Measurements from ENCODE around the gene SLC35B1.
"Not testable (repeated sequence)": the region's sequence is repeated elsewhere in the genome, so short reads cannot be mapped to it uniquely, and the experiment has no call there.

SLC35B1 gene

DNA sequence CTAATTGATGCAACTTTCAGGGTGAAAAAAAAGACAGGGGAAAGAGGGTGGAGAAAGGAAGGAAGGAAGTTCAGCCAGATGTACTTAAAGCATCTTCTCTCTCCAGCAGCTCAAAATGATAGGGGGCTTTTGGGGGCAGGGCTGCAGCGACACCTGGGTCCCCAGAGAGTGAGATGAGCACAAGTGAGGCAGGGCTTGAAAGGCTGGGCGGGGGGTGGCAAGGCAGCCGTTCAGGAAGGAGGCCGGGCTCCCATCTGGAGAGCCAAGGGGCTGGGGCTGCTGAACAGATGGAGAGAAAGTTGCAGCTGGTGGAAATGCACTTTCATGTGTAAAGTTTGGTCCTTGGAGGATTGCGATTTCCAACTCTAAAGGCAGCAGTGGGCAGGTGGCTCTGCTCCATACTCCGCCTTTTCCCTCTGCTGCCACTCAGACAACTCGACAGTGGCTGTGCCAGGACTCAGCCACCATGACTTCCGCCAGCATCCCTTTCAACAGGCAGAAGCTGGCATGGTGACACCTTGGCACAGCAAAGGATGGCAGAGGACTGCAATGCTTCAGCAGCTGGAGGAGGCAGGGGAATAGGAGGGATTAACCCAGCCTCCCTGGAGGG, 7.7 kb downstream of the SLC35B1 start:
- no peak for DNase-seq

- DNase-seq, result no peak
Measured at GRCh38 chr17:49698005-49698404, 9.8 kb downstream of the SLC35B1 start.

GRCh38 chr17:49696233-49696761, 11.5 kb downstream of the SLC35B1 start:
- no peak for DNase-seq

DNA sequence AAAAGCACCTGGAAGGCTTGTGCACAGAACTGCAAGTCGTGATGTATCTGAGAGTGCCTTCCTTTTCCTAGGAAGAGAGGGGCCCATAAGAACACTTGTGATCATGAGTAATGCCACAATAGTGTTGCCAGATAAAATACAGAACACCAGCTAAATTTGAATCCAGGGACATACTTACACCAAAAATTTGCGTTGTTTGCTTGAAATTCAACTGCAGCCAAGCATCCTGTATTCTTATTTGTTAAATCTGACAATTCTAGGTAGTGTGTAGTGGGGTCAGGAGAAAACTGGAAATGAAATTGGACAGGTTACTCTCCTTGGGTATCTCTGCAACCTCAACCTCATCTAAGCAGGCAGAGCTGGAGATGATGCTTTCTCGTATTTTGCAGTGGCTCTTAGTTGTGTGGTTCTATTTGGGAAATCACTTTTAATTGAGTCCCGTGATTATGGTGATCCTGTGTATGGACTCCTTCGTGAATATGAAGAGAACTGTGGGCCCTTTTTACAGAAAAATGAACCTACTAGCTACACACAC, 12.0 kb downstream of the SLC35B1 start:
- DNase-seq, result no peak

- DNase-seq, result peak; percentile 51
Measured at GRCh38 chr17:49694847-49695697, 12.7 kb downstream of the SLC35B1 start.

- DNase-seq, result no peak
Measured at GRCh38 chr17:49692751-49693150, 15.0 kb downstream of the SLC35B1 start.

DNA sequence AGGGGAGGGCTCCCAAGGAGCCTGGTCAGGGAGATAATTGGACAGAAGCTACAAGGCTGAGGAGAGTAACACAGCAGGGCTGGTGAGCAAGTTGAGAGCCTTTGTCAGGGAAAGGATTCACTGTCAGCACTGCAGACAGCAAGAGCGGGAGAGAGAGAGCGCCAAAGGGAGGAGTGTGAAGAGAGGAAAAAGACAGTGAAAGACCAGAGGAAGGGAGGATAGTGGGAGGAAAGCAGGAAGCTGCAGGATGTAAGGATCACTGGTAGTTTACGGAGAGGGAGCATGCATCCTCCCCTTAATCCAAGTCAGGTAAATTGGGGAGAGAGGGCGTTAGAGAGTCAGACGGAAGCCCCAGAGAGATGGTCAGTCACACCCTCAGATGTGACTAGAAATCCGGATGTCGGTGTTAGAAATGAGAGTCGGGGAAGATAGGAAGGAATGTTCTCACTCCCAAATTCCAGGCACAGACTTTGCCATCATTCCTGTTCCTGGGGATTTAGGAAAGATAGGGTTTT, 16.0 kb downstream of the SLC35B1 start:
- no peak for DNase-seq

DNA sequence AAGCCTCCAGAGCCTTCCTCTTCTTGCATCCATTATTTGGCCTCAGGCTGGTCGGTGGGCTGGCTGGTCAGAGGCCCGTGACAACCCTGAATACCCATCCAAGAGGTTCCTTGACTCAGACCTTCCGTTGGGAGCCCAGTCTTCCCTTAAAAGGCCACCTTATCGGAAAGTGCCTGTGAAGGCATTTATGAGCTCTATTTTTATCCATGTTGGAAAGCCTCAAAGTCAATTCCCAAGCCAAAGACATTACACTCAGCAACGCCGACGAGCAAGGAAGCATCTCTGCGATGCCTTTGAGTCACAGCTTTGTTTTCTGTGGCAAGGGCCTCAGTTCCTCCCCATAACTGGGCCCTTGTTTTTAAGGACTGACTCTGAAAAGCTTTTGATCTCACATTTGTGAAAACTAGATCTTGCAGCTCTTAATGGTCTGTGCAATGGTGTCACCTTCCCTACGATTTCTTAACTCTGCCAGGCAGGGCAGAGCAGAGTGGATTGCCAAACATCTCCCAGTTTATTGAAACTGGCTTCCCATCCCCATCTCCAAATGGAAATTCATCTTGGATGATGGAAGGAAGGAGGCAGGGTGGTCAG, 16.6 kb downstream of the SLC35B1 start:
- no peak for DNase-seq

GRCh38 chr17:49690256-49690655, 17.5 kb downstream of the SLC35B1 start:
- DNase-seq, result no peak

DNA sequence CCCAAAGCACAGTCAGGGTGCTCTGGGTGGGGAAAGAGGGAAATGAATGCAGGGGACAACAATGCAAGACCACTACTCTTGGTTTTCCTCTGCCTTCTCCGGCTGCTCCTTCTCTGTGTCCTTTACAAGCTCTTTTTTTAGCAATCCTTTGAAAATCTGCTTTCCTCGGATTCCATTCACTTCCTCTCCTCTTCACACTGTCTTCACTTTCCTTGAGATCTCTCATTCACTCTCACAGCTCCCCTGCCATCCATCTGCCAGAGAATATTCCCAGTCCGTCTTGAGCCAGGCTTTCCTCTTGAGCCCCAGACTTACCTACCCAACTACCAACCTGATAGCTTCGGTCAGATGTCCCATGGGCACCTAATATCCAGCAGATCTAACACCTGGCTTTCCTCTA, 18.9 kb downstream of the SLC35B1 start:
- no peak for DNase-seq

- no peak for DNase-seq
Measured at GRCh38 chr17:49687878-49688491, 19.8 kb downstream of the SLC35B1 start.

DNA sequence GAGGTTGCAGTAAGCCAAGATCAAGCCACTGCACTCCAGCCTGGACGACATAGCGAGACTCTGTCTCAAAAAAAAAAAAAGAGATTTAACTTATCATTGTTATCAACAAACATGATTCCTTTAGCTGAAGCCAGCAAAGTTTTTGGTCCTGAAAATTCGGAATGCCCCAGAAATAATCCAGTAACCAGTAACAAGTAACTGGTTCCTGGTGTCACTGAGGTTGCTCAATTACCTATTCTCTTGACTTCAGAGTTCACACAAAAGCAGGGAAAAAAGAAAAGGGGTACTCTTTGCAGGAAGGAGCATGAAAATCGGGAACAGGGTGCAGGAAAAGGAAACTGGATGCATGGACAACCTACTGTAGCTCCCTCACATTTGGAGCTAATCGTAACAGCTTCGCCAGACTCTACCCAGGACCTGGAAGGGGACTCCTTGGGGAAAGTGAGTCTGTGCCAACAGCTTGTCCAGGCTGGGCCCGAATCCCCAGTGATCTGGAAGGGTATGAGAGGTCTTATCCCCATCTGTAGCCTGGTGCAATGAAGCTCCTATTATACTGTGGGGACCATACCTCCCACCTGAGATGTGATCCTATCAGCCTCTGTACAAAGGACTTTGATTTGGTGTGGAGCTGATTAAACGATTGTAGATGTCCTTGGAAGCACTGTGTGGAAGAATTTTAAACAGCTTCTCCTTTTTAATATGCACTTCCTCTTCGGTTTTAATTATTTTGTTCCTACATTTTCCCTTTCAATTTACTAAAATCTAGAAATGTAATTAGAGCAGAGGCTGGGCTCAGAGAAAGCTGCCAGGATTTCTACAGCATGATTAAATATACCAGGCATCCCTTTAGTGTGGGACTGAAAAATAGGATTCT, 26.4 kb downstream of the SLC35B1 start:
- no peak for DNase-seq

GRCh38 chr17:49680314-49680713, 27.4 kb downstream of the SLC35B1 start:
- no peak for DNase-seq

- DNase-seq, result peak; percentile 100
Measured at GRCh38 chr17:49677933-49678847, 29.6 kb downstream of the SLC35B1 start, which contains the start of gene SPOP. SPOP (minus strand) TSS chr17:49678097; CDS start chr17:49622810, 55,287 bp downstream.

DNA sequence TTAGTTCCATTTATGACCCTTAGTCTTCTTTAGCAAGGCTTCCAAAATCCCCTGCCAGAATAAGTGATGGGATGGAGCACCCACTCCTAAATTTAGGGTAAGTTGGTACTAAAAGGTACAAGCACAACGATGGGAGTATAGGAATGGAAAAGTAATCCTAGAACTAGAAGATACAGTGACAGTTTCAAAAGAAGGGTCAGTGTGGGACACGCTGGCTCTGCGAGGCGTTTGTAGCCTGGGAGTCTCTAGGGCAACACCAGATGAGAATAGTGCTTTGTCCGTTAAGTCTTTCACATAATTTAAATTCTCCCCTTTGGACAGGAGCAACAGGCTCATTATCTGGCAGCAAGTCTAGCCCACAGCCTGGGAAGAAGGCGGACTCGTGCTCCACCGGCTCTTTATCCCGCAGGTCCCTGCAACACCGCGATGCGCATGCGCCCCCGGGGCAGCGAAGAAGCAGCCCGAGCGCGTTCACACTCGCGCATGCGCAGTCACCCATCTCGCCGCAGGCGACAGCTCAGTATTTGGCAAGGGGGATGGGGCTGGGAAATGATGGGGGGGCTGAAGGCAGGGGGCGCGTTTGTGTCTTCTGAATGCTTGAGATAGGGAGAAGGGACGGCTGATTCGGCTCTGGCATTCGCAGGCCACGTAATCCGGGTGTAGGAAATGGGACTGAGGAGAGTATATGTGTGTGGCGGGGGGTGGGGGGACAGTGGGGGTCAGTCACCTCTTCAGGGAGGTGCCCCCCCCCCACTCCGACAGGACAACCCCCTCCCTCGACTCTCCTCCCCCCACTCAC, 30.4 kb downstream of the SLC35B1 start:
- DNase-seq, result peak; percentile 96

- no peak for DNase-seq
Measured at GRCh38 chr17:49676276-49676868, 31.4 kb downstream of the SLC35B1 start.

- no peak for DNase-seq
Measured at GRCh38 chr17:49674507-49674906, 33.3 kb downstream of the SLC35B1 start.

GRCh38 chr17:49673679-49674078, 34.1 kb downstream of the SLC35B1 start:
- DNase-seq, result not testable (repeated sequence)

DNA sequence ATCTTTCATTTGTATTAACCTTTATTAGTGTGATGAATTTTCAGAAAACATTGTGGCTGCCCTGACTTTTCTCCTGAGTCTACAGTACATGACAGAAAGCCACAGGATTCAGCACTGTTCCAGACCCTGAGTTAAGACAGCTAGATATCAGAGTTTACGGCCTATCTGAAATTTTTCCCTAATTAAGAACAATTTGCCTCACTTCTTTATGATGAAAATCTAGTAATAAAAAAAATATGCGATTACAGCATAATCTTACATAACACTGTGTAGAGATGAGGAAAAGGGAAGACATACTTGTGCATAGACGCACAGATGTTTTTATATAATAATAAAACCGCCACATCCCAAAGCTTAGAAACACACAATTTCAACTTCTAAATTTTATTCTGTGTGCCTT, 37.1 kb downstream of the SLC35B1 start:
- DNase-seq, result no peak

Measured in NCI-H1436 (cell line).